Measurements from ENCODE around the gene USP22.

- TF ChIP-seq, protein P1, sequence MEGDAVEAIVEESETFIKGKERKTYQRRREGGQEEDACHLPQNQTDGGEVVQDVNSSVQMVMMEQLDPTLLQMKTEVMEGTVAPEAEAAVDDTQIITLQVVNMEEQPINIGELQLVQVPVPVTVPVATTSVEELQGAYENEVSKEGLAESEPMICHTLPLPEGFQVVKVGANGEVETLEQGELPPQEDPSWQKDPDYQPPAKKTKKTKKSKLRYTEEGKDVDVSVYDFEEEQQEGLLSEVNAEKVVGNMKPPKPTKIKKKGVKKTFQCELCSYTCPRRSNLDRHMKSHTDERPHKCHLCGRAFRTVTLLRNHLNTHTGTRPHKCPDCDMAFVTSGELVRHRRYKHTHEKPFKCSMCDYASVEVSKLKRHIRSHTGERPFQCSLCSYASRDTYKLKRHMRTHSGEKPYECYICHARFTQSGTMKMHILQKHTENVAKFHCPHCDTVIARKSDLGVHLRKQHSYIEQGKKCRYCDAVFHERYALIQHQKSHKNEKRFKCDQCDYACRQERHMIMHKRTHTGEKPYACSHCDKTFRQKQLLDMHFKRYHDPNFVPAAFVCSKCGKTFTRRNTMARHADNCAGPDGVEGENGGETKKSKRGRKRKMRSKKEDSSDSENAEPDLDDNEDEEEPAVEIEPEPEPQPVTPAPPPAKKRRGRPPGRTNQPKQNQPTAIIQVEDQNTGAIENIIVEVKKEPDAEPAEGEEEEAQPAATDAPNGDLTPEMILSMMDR (IDR thresholded peaks at IDR 0.05; ENCODE audit: insufficient read depth, low read length), result no peak
- TF ChIP-seq POLR2AphosphoS5 (IDR thresholded peaks at IDR 0.05; ENCODE audit: low read depth) (no peak), GABPA (IDR thresholded peaks at IDR 0.05; ENCODE audit: low read depth) (no peak), REST (IDR thresholded peaks at IDR 0.05; ENCODE audit: insufficient replicate concordance, low read depth) (no peak)
Observed at GRCh38 chr17:21058098-21058893, 15.5 kb upstream of the USP22 start.
